SK-N-MC (cell line): ENCODE measurements around the gene ATXN3L.

Source experiments
- DNase-seq: peaks from one replicate; pipeline ENCODE4 v3.0.0-alpha.2; 2011; ENCODE audit warnings: low read depth, low spot score
- H3K27ac ChIP-seq: fragments of 200-600 bp; sonication (generic); 2 replicates; pipeline ENCODE4 v1.5.1; 2016; ENCODE audit warnings: mixed run types
- H3K36me3 ChIP-seq: fragments of 200-600 bp; sonication (generic); 2 replicates; pipeline ENCODE4 v1.6.1; 2017; ENCODE audit warnings: antibody characterized with exemption, low read length, mixed read lengths; ENCODE audit not compliant: insufficient read depth
- H3K4me3 ChIP-seq: fragments of 200-600 bp; sonication (generic); 2 replicates; pipeline ENCODE4 v1.5.1; 2016
- H3K9ac ChIP-seq: fragments of 200-600 bp; sonication (generic); 2 replicates; pipeline ENCODE4 v1.8.0; 2017; ENCODE audit warnings: mixed run types, mixed read lengths; ENCODE audit not compliant: insufficient read length
- H3K9me3 ChIP-seq: fragments of 200-600 bp; sonication (generic); 2 replicates; pipeline ENCODE4 v1.6.1; 2017; ENCODE audit warnings: low read depth, mild to moderate bottlenecking, antibody characterized with exemption, low read length, moderate library complexity, mixed read lengths
- EZH2 ChIP-seq: fragments of 200-600 bp; sonication (generic); IDR thresholded peaks from one replicate; pipeline ENCODE4 v1.6.1; 2017; ENCODE audit warnings: antibody characterized with exemption
- FOXP2 ChIP-seq: optimal IDR thresholded peaks from 2 replicates; pipeline ENCODE3; 2011; ENCODE audit warnings: mild to moderate bottlenecking, moderate library complexity; ENCODE audit not compliant: insufficient read depth; ENCODE audit errors: extremely low read length, control extremely low read depth
- POLR2AphosphoS5 ChIP-seq: IDR thresholded peaks from 2 replicates; pipeline ENCODE4 v1.6.1; 2012; ENCODE audit warnings: mild to moderate bottlenecking, low read depth, low read length, borderline replicate concordance

Gene ATXN3L

DNA sequence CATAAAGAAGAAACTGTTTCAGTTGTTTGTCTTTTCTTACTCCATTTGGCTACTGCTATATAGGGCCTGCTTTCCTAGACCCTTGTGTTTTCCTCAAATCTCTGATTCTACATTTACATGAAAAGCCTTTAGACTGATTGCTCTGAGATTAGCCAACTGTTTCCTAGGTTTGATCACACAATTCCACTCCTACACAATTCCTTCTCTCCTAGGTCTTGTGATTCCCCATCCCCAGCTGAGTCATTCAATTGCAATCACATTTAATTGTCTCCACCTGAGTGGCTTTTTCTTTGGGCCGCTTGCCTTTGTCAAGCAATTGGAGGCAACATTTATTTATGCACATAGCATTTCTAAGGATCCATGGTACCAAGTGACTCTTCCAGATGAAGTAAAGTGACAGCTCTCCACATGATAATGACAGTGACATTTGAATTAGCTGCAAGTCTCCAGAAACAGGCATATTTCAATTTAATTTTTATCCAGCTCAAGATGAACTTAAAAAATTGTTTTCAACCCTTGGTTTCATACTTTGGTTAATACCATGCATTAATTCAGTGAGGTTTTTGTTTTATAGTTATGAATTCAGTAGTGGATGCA is 35.8 kb downstream of the ATXN3L start:
- Histone ChIP-seq H3K4me3 (no peak overlapping the region), H3K27ac (no peak overlapping the region), H3K9ac (no peak overlapping the region), H3K36me3 (no peaks in the 10 kb centered on the region), H3K9me3 (no peaks in the 10 kb centered on the region)
- TF ChIP-seq POLR2AphosphoS5 (no peak), EZH2 (no peak), FOXP2 (no peak)
- no peak for DNase-seq

DNA sequence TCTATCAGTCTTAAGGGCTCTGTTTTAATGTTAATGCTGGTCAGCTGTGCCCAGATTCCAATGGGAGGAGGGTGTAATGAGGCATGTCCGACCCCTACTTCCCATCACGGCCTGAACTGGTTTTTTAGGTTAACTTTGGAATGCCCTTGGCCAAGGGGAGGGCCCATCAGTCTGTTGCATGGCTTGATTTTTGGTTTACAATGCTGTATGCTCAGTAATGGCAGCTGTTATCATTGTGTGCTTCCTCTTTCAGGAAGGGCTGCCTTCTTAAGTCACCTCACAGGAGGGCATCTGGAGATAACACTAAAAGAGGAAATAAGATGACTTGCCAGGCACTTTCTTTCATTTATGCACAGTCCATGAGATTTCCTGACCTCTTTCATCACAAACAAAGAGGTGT is 36.3 kb downstream of the ATXN3L start:
- no peak for DNase-seq
- no peak overlapping the region for H3K9ac ChIP-seq

DNA sequence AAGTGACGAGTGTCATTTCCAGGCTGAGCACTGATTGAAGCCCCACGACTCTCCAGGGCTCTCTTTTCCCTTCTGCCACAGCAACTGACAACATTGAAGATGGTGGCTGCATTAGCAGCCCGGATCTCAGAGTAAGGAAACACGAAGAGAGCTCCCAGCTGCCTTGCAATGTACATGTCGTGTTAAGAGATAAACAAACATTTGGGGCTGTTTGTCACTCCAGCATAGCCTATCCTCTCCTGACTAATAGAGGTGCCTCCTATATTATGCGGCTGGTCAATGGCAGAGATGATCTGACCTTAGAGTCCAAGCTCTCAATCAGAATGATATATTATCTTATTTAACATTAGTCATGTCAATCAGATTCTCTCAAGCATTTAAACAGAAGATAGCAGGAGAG is 38.6 kb downstream of the ATXN3L start:
- Histone ChIP-seq H3K36me3 (no peaks in the 10 kb centered on the region), H3K9me3 (no peaks in the 10 kb centered on the region), H3K4me3 (no peak overlapping the region), H3K9ac (no peak overlapping the region), H3K27ac (no peak overlapping the region)
- no peak for DNase-seq
- TF ChIP-seq EZH2 (no peak), FOXP2 (no peak), POLR2AphosphoS5 (no peak)

More for the DNA sequence above, 36.3 kb downstream of the ATXN3L start:
- Histone ChIP-seq H3K9me3 (no peaks in the 10 kb centered on the region), H3K4me3 (no peak overlapping the region), H3K27ac (no peak overlapping the region), H3K36me3 (no peaks in the 10 kb centered on the region)
- no peak for TF ChIP-seq EZH2
- TF ChIP-seq POLR2AphosphoS5, result no peak
- TF ChIP-seq FOXP2, result no peak

DNA sequence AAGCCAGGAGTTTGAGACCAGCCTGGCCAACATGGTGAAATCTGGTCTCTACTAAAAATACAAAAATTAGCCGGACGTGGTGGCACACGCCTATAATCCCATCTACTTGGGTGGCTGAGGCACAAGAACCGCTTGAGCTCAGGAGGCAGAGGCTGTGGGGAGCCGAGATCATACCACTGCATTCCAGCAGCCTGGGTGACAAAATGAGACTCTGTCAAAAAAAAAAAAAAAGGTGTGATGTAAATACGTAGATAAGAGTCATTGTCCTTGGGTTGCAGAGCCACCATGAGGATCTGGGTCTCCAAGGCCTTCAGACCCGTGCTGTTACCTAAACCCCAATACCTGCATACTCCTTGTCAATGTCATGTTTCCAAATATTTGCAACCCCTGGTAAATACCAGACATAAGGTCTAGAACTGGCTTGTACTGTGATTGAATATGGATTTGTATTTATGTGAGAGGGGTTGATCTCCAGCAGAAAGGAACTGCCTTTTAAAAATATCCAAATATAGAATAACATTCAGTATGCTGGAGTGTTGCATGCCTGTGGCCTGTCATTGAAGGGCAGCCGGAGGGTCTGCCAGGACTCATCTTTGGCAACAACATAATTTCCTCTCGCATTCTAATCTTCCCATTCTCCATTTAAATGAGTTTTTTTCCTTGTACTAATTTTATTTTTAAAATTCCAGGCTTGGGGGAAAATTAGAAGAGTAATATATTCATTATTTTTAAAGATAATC is 40.4 kb downstream of the ATXN3L start:
- Histone ChIP-seq H3K9me3 (no peaks in the 10 kb centered on the region), H3K9ac (no peak overlapping the region), H3K4me3 (no peak overlapping the region), H3K27ac (no peak overlapping the region), H3K36me3 (no peaks in the 10 kb centered on the region)
- no peak for DNase-seq
- TF ChIP-seq POLR2AphosphoS5 (no peak), EZH2 (no peak), FOXP2 (no peak)

DNA sequence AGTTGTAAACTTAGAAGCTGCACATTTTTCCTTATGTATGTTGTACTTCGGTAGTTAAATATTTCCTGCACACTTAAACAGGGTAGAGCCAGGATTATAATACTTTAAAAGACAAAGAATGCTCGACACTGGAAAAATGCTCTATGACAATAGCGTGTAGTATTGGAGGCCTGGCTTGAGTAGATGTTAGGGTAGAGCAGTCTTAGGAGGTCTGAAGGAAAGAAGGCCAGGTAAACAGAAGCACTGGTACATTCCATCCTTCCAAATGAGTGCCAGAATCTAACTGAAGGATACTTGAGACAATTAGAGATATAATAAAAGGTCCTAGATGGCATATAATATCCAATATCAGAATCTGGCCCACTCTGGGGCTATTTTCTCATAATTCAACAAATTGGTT is 42.3 kb downstream of the ATXN3L start:
- H3K4me3 ChIP-seq, result no peak overlapping the region
- no peak overlapping the region for H3K9ac ChIP-seq
- no peaks in the 10 kb centered on the region for H3K9me3 ChIP-seq
- TF ChIP-seq POLR2AphosphoS5, result no peak
- no peak for TF ChIP-seq EZH2
- TF ChIP-seq FOXP2, result no peak
- H3K36me3 ChIP-seq, result no peaks in the 10 kb centered on the region
- H3K27ac ChIP-seq, result no peak overlapping the region
- no peak for DNase-seq

DNA sequence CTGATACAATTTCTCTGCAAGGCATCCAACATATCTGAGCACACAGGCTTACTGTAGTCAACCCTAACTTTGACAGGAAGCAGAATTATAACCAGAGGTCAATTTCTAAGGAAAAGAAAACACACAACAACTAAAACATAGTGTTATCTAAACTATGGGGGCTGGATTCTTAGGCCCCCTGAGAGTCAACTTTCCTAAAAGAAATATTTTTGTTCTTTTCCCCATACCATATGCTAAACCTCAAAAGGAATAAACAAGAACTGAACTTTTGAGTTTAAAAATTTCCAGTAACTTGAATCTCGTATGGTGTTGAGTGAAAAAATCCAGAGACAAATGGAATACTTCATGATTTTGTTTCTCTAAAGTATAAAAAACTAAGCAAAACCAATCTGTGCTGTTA is 42.9 kb downstream of the ATXN3L start:
- H3K4me3 ChIP-seq, result no peak overlapping the region
- no peak overlapping the region for H3K9ac ChIP-seq
- DNase-seq, result no peak
- H3K9me3 ChIP-seq, result no peaks in the 10 kb centered on the region
- no peaks in the 10 kb centered on the region for H3K36me3 ChIP-seq
- H3K27ac ChIP-seq, result no peak overlapping the region
- TF ChIP-seq FOXP2 (no peak), EZH2 (no peak), POLR2AphosphoS5 (no peak)

DNA sequence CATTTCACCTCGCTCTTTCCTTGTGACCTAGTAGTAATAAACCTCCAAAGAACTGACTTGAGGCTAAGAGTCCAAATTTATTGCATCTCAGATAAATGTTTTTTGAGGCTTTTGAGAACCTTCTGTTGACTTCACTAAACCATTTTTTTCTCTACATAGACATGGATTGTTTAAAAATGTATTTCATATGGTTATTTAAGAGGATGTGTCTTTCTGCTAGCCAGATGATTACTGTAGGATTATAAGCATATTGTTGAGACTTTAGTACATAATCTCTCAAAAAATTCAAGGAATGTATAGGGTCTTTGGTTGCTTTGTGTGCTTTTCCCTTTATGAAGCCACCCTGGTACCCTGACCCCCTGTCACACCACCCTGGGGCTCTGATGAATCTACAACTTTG is 44.8 kb downstream of the ATXN3L start:
- DNase-seq, result no peak
- Histone ChIP-seq H3K36me3 (no peaks in the 10 kb centered on the region), H3K4me3 (no peak overlapping the region), H3K9ac (no peak overlapping the region), H3K9me3 (no peaks in the 10 kb centered on the region), H3K27ac (no peak overlapping the region)
- TF ChIP-seq EZH2, result no peak
- no peak for TF ChIP-seq FOXP2
- TF ChIP-seq POLR2AphosphoS5, result no peak

DNA sequence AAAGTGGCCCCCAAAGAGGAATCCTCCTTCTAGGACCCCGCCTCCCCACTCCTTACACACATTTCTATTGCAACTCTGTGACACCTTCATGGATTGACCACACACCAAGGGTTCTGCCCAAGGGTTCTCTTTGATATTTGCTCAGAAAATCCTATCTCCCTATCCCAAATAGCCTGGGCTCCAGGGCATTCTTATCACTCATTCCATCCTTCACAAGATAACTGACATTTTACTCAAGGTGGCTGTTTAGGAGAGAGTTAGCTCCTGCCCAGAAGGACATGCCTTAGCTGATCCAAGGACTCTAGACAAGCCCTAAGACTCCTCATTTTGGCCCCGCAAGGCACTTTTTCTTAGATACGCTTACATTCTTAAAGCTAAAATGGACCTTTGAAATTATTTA is 47.4 kb downstream of the ATXN3L start:
- DNase-seq, result no peak
- Histone ChIP-seq H3K9me3 (no peaks in the 10 kb centered on the region), H3K36me3 (no peaks in the 10 kb centered on the region), H3K27ac (no peak overlapping the region), H3K9ac (no peak overlapping the region), H3K4me3 (no peak overlapping the region)
- TF ChIP-seq EZH2 (no peak), POLR2AphosphoS5 (no peak), FOXP2 (no peak)
